Ovary (tissue), 3 donors: ENCODE results near the gene RALB.

Source experiments
- CTCF ChIP-seq, 3 donors: fragments of 450-650 bp in 2 of 3; fragments of 200-600 bp in 1 of 3; IDR thresholded peaks; one replicate each; pipeline versions ENCODE4 v1.5.1 to v1.8.0; 2016 to 2022; ENCODE audit warnings: antibody characterized with exemption in 3 of 3, mild to moderate bottlenecking in 1 of 3
- POLR2A ChIP-seq: fragments of 450-650 bp; IDR thresholded peaks from one replicate; pipeline ENCODE4 v1.6.1; 2017; ENCODE audit warnings: antibody characterized with exemption, mild to moderate bottlenecking, moderate library complexity
- donor health status: DM: no; HTN: no; CAD: no.

DNA sequence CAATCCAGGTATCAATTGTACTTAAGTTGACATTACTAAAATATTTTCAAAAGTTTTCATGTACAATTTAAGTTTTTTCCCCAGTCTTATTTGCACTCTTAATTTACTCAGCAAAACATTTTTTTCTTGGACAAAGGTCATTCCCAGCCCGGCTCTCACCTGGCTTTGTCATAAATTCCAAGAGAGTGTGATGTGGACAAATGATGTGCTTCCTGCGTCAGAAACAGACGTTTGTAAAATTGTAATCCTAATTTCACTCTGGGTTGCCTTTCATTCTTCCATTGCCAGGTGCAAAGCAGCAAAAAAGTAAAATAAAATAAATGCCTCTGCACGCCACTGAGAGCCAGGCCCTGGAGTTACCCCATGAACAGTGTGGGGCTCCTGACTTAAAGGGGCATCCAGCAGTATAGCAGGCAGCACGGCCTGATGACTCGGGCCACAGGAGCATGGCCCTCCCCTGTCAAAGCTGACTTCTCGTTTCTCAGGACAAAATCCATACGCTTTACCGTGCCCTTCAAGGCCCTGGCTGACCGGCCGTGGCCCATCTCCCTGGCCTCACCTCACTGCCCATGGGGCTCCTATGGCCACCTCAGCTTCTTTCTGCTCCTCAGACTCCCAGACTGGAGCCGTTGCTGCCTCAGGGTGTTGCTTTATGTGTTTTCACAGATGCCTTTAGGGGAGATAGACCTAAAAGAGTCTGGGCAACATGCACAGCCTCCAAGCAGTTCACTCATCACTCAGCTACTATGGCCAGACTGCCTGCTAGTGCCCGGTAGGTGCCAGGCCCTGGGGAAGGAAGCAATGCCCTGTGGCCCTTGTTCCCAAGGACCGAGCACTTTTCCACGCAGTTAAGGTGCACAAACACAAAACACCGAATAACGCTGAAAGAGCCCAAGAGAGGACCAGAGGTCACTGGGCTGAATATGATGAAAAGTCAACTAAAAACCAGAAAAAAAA is 21.9 kb upstream of the RALB start:
- TF ChIP-seq CTCF (IDR thresholded peaks at IDR 0.05) = no peak
- no peak for TF ChIP-seq POLR2A
